Activated gamma-delta T cell (primary cell): Measurements from ENCODE around the gene SLC35F6.
"Not testable (repeated sequence)": the region's sequence is repeated elsewhere in the genome, so short reads cannot be mapped to it uniquely, and the experiment has no call there.

ENCODE experiments used
- DNase-seq: peaks from one replicate; lab custom pipeline; 2025; lab: John Stamatoyannopoulos, UW

Gene SLC35F6

DNA sequence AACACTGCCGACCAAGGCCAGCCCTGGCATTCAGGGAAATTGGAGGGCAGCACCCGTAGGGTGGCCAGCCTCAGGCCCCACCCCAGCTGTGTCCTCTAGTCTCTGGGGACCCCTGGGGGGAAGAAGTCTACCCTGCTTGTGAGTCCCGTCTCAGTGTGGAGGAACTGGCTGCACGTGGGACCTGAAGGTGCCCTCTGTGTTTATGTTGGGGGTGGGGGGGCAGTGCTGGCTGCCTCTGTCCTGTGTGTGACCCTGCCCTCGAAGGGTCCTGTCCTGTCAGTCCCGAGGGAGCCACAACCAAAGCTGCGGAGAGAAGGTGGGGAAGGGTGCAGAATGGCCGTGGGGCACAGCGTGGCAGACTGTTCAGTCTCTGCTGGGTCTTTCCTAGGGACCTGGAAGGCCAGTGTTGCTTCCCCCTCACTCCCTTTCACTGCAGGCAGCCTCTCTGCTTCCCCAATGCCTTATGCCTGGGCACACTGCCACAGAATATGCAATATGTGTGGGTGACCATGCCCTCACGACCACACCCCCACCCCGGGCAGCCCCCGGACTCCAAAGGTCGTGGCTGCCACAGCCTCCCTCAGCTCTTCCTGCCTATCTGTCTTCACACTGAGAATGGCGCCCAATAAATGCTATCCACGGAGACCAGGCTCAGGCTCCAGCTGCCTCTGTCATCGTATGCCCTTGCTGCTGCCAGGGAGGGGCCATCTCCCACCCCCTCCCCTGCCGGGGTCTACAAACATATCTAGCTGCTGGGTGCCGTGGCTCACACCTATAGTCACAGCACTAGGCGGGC, 33.3 kb upstream of the SLC35F6 start:
- DNase-seq: no peak

DNA sequence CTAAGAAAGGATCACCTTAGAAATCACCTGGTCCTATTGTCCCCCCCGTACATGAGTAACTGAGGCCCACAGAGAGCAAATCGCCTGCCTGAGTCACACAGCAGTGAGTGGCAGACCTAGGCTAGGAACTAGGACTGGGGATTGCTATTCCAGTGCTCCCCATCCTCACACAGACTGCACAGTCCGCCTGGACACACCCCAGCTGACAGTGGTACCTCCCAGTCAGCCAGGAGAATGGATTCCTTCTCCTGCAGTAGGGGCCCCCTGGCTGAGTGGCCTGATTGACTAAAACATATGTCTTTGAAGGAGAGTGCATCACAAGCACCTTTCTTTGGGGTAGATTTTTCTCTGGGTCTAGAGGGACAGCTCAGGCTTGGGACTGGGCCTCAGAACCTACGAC, 32.4 kb upstream of the SLC35F6 start:
- DNase-seq: no peak

DNA sequence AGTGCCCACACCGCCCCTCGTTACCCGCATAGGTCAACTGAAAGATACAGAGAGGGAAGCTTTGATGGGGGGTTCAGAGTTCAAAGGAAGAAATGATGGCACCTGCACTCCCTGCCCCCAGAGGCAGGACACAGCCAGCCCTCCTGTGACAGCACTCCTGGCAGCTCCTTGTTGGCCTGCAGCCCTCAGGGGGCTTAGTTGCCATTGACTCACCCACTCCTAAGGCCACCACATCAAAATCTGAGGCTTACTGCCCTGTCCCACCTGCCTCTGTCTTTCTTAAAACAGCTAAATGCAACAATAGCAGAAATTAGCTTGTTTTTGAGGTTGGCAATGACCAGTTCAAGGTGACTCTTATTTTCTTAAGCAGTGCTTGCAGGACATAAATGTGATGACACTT, 31.6 kb upstream of the SLC35F6 start:
- DNase-seq: no peak

DNA sequence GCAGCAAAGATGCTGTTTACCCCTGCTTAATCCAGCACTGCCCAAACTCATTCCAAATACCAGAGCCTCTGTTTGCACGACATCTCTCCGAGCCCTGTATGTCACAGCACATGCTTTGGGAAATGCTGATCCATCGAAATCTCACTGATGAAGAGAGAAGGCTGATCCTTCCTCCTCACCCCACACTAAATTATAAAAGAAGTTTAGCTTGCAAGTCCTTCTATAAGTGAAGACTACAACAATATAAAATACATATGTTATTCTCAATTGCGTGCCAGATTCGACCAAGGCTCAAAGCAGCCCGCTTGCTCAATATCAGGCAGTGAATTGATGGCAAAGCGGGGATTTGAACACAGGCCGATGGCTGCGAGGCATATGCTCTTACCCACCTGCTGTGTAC, 30.7 kb upstream of the SLC35F6 start:
- no peak for DNase-seq

DNA sequence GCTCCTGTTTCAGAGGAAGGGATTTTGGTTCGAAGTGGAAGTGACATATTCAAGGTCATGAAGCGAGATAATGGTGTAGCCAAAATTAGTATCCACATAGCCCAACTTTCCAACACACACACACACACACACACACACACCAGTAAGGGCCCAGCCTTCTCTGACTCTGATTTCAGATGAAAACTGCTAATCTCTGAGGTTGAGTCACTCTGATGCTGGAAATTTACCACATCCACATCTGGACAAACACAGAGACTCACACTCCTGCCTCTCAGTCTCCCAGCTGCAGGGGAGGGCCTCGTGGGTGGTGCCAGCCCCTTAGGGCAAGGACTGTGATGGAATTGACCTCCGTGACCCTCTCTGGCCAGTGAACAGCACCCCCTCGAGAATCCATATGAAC, 29.0 kb upstream of the SLC35F6 start:
- DNase-seq: no peak

DNA sequence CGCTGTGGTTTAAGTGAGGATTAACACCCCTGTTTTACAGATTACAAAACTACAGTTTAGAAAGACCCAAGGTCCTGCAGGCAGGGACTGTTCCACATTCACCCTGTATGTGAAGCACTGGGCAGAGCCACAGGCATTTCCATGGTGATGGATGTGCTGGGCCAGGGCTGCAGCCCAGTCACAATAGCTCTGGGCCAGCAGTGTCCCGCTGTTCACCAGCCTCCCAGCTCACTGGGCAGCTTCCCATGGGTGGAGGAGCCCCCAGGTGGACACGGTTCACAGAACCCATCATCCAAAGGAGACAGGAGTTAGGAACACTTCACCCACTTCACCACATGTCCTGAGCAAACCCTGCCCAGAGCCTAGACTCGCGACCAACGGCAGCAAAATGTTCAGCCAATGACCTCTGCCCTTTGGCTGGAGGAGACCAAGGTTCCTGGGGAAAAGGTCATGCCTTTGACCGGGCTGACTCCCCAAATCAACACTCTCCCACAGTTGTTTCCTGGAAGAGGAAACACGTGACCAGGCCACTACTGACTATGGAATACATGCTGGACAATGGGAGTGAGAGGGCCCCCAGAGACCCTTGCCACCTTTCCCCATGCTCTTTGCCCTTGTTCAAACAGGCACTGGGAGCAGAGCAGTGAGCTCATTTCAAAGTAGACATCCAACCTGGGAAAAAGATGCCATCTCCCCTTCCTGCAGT, 28.0 kb upstream of the SLC35F6 start:
- no peak for DNase-seq

DNA sequence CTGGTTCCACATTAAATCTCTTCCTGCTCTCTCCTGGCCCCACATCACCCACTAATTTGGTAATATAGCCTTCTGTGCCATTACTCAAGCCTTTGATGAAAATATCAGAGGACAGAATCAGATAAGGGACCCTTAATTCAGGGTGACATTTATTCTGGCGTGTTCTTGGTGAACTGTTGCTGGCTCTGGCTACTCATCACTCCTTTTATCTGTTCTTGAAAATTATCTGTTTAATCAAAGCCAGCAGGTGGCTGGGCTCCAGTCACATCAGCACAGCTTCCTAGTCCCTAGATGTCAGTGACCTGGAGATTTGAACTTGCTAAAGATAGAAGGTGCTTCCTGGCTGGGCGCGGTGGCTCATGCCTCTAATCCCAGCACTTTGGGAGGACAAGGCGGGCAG, 26.9 kb upstream of the SLC35F6 start:
- DNase-seq: no peak

DNA sequence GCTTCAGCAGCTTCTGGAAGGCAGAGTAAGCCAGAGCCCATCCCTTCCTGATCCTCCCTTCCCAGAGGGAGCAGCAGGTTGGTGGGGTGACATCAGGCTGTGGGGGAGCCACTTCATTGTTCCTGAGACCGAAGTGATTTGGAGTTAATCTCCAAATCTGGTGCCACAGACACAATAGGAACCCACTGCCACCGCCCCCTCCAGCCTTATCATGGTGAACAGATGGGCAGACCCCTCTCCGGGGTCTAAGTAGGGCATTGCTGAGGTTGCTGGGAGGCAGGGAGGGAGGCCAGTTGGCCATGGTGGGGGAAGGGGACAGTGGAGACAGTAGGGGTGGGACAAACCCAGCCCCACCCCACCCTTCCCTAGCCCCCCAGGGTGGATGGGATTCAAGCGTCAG, 25.6 kb upstream of the SLC35F6 start:
- DNase-seq: no peak

DNA sequence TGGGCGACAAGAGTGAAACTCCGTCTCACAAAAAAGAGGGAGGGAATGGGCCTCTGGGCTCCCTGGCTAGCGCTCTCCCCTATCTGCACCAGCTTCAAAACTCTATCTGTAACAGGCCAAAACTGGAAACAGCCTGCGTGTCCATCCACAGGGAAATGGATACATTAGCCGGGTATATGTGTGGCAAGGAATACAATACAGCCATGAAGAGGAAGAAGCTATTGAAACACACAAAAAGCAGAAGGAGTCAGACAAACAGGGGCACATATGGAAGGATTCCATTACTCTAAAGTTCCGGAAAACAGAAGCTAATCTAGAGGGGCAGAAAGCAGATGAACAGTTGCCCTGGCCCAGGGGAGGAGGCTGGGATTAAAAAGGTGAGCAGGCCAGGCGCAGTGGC, 24.6 kb upstream of the SLC35F6 start:
- no peak for DNase-seq

DNA sequence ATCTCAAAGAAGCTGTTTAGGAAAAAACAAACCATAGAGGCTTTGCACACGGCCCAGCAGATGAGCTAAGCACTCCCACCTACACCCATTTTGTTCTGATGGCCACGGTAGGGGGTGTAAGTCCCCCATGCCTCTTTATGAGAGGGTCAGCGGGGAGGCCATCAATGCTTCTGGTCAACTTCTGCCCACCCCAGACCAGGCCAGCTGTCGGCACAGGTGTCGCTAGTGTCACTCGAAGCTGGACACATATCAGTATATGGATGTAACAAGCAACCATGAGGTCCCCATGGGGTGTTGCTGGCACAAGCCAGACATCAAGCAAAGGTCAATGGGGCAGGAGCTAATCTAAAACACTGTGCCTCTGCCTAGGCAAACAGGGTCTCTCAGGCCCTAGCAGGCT, 23.7 kb upstream of the SLC35F6 start:
- DNase-seq: no peak

DNA sequence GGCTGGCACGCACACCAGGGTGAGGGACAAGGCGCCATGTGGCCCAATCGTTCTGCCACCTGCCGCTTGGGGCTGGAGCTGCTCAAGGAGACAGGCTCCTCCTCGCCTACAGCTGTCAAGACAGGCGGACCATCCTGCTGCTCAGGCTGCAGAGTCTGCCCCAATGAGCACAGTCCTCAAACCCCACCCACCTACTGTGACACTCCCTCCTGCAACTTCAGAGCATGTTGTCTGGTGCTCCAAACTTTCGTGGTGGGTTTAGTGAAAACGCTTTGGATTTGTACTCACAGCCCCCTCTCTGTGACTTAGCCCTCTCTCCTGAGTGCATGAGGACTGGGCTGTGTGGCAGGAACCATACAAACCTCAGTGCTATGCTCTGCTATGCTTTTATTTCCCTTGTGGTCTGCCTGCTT, 23.2 kb upstream of the SLC35F6 start:
- no peak for DNase-seq

DNA sequence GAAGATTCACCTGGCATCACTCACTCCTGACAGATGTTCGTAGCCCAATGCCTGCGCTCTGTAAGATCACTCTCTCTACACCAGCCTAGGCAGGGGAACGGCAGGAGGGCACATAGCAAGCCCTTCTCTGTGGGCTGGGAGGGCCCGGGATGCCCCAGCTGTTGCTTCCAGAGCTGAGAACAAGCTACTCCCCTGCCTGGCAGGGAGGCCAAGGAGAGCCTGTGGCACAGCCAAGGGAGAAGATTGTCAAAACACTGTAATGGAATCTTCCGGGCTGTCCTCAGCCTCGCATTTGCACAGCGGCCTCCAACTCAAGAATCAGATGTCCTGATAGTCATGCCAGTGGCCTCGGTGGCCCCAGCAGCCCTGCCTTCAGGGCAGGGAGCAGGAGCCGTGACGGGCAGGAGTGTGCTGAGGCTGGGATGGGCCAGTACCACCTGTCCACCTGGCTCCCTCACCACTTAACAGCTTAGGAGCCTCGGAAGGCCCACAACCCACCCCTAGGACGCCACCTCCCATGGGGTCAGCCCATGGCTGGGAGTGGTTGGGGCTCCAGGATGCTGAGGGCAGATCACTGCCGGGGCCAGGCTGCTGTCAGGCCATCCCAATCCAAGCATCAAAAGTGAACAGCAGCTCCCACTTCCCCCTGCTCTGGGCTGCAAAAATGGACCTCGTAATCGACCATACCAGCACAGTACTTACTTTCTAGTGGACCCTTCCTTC, 21.9 kb upstream of the SLC35F6 start:
- DNase-seq: no peak

DNA sequence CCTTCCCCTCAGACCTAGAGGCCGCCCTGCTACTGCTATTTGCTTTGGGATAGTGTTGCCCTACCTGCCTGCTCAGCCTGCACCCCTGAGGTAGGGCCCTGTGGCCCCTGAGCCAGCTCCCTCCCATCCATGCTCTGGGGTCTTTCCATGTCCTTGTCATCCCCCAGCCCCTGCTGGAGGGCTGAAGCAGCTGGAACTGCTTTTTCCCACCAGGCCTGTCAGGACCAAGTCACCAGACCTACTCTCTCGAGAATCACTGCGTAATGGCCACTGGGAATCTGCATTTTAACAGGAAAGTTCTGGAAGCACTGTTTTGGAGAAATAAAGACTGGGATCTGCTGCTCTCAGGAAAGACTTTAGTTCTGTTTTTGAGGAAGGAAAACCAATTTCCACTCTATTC, 20.2 kb upstream of the SLC35F6 start:
- no peak for DNase-seq

DNA sequence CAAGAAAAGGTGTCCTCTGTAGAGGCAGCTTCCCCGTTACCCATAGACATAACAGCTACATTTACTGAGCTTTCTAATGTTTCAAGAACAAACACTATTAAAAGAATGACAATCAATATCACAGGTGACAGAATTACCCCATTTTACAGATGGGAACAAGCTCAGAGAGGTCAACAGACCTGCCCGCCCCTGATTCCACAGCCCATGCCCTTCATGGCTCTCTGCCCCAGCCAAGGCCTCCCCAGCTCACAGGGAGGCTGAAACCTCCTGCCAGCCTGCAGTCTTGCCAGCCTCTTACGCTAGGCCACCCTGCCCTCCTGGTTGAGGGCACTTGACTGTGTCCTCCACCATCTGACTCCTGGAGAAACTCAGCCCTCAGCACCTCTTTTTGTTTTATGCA, 19.1 kb upstream of the SLC35F6 start:
- DNase-seq: no peak

DNA sequence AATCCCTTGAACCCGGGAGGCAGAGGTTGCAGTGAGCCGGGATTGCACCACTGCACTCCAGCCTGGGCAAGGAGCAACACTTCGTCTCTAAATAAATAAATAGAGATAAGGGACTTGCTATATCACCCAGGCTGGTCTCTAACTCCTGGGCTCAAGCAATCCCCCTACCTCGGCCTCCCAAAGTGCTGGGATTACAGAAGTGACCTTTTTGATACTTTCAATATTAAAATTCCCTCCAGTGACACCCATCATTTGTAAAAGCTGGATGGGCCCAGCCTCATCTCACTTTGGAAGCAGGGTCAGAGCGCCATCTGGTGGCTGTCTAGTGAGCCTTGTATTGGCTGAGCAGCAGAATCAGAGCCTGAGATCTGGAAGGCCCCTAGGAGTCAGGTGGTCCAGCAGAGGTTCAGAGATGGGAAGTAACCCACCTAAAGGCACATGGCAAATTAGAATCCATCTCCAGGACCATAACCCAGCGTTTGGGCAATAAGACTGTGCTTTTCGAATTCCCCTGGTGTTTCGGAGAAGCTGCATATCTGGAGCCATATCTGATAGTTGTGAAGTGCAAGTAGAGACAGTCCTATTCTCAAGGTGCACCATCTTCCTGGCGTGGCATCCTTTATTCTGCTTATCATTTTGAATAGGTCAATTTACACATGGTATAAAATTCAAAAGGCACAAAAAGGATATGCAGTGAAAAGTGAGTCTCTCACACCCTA, 18.3 kb upstream of the SLC35F6 start:
- DNase-seq: no peak

DNA sequence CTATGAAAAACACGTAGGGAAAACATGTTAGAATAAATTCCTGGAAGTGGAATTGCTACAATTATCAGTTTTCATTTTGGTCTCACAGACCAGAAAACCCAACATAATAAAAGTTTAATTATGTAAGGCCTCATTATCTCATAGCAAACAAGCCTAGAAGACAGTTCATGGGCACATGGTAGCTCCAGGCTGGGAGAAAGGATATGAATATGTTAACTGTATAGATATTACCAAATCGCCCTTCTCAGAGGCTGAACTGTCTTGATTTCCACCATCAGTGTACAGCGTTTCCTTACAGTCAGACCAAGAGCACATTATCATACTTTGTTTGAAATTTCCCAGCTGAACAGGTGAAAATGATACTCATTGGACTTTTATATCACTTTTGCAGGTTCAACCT, 17.1 kb upstream of the SLC35F6 start:
- DNase-seq: no peak

DNA sequence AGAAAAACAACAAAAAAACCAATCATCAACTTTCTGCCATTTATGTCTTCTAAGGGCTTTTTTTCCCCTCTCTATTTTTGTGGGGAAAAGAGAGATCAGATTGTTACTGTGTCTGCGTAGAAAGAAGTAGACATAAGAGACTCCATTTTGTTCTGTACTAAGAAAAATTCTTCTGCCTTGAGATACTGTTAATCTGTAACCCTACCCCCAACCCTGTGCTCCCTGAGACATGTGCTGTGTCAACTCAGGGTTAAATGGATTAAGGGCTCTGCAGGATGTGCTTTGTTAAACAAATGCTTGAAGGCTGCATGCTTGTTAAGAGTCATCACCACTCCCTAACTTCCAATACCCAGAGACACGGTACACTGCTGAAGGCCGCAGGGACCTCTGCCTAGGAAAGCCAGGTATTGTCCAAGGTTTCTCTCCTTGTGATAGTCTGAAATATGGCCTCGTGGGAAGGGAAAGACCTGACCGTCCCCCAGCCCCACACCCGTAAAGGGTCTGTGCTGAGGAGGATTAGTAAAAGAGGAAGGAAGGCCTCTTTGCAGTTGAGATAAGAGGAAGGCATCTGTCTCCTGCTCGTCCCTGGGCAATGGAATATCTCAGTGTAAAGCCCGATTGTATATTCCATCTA, 14.2 kb upstream of the SLC35F6 start:
- not testable (repeated sequence) for DNase-seq

DNA sequence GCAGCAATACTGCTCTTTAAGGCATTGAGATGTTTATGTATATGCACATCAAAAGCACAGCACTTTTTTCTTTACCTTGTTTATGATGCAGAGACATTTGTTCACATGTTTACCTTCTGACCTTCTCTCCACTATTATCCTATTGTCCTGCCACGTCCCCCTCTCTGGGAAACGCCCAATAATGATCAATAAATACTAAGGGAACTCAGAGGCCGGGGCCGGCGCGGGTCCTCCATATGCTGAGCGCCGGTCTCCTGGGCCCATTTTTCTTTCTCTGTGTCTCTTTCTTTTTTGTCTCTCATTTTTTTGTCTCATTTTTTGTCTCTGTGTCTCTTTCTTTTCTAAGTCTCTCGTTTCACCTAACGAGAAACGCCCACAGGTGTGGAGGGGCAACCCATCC, 13.6 kb upstream of the SLC35F6 start:
- DNase-seq: not testable (repeated sequence)

DNA sequence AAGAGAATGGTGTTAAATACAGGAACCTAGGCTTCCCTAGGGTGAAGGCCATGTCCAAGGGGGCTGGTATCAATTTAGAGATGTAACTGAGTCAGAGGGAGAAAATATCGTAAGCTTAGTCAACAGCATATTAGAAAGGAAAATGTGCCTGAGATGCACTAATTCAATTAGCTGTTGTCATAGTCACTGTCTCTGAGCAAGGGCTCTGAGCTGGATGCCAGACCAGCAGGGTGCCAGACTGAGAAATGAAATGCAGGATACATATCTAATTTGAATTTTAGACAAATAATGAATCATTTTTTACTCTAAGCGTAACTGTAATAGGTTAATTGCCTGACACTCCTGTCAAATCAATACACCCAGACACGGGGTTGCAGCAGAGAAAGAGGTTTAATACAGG, 11.4 kb upstream of the SLC35F6 start:
- DNase-seq: no peak

DNA sequence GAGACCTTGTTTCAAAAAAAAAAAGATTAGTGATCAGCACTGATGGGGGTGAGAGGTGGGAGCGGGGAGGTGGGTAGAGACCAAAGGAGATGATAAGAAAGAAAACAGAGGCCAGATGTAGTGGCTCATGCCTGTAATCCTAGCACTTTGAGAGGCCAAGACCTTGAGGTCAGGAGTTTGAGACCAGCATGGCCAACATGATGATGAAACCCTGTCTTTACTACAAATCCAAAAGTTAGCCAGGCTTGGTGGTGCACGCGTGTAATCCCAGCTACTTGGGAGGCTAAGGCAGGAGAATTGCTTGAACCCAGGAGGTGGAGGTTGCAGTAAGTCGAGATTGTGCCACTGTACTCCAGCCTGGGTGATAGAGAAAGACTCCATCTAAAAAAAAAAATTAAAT, 9.5 kb upstream of the SLC35F6 start:
- no peak for DNase-seq

DNA sequence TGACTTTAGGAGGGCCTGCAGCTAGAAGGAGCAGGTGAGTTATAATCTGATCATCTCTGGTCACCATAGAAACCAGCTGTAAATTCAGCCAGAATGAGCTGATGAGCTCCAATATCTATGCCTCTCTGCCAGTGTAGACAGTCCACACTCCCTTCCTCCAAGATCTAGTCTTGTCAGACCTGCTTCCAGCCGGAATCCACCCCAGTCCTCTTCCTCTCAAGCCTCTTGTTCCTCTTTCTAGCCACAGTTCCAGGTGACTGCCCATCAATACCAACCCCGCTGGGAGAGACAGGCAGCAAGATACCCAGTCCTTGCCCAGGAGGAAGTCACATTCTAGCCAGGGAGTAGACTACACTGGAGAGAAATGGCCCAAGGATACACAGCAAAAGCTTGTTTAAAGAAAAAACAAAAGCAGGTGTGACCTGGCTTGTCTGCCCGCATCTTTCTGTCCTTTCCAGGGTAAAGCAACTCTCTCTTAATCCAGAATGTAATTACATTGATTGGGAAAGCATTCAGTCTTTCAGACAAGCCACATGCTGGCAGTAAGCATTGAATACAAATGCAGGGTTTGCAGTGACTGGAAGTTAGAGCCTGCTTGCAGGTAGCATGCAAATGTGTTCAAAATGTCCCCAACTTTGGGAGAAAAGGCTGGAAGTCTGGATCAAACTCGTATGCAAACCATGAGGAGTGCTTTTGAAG, 9.0 kb upstream of the SLC35F6 start:
- no peak for DNase-seq
